HG03097 (cell line): ENCODE data around the gene SIK2.
"Not testable (repeated sequence)": the region's sequence is repeated elsewhere in the genome, so short reads cannot be mapped to it uniquely, and the experiment has no call there.

ENCODE experiments used
- ATAC-seq: cut with Tn5 transposase; IDR thresholded peaks from one replicate; pipeline ENCODE4 v1.9.1; 2021; ENCODE audit not compliant: unreplicated experiment, low FRiP score

Gene SIK2

DNA sequence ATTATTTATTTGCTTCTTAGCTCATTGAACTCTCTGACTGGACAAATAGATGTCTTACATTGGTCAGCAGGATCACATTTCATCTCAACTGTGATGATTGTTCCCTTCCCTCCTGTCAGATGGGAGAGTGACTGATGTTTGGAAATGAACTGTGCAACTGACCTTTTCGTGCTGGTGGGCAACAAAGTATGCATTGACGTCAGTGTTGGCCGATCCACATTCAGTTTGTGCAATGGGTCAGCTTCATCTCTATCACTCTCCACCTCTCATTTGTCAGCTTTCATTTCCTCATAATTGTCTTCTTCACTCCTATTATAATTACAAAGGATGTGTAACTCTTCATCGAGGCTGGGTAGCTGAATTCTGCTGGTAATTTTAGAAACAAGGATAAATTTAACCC is 92.6 kb downstream of the SIK2 start:
- ATAC-seq = no peak

GRCh38 chr11:111696556-111696955 is 94.3 kb downstream of the SIK2 start:
- ATAC-seq = no peak

- no peak for ATAC-seq
These were observed 95.7 kb downstream of the SIK2 start for GRCh38 chr11:111697933-111698371.

- ATAC-seq = no peak
These were observed 96.8 kb downstream of the SIK2 start for GRCh38 chr11:111698852-111699559.

- no peak for ATAC-seq
These were observed 97.4 kb downstream of the SIK2 start for GRCh38 chr11:111699579-111700156.

DNA sequence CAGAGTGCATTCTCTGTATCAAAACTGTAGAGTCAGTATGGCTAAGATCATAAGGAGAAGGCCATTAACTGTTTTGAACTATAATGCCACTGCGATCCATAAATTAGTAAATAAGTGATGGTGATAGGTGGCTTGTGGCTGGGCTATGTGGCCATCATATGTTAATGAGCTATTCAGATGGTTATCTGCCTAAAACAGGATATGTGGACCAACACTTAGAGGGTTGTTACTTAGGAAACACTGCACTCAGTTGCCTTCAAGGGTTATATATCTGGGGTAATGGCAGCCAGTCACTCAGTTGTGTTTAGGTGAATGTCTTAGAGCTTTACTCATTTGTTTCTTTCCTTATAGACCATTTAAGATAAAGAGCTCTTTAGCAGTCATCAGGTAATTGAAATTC is 97.9 kb downstream of the SIK2 start:
- ATAC-seq = no peak

DNA sequence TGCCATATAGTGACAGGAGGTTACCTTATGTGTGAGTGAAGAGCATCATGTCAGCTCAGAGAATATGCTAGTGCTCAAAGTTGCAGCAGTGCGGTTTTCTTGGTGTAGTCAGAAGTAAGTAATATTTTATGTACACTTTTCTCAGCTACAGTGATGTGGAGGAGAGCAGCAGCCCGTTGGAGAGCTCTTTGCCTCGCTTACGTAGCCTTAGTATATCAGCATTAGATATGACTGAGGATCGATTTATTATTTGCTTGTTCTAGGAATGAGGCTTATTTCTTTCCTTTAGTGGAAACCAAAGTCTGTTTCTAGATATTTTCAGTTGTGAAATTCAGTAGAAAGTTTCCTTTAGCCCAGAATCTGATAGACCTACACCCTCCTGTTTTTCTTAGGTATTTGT is 100.4 kb downstream of the SIK2 start:
- no peak for ATAC-seq

DNA sequence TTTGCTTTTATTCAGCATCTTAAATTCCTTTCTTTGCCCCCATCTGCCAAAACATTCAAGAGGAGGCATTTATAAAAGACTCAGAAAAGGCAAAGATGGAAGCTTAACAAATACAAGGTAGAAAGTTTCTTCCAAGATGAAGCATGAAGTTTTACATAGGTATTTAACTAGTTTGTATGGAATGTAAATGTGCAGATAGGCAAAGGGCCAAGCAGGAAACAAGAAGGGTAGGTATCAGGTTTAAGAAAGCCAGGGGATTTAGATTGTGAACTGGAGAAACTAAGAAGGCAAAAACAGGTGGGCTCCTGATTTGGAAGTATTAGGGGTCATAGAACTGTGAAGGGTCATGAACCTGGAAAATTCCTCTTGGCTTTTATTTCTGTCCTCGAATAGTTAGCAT is 101.3 kb downstream of the SIK2 start:
- no peak for ATAC-seq

- no peak for ATAC-seq
These were observed 104.9 kb downstream of the SIK2 start for GRCh38 chr11:111707039-111707690.

DNA sequence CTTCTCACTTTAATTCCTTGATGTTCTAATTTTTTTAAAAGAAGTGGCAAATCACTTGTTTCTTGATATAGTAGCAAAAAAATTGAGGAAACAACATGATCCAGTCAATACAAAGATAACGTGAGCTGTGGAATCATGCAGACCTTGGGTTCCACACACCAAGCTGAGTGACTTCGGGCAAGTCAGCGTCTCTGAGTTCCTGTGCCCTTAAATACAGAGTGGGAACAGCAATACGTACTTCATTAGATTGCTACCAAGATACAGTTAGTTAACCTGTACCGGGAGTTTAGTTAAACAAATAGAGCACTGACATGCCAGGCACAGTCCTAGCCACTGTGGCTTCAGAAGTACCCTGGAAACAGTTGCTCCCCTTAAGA is 105.4 kb downstream of the SIK2 start:
- ATAC-seq = no peak

DNA sequence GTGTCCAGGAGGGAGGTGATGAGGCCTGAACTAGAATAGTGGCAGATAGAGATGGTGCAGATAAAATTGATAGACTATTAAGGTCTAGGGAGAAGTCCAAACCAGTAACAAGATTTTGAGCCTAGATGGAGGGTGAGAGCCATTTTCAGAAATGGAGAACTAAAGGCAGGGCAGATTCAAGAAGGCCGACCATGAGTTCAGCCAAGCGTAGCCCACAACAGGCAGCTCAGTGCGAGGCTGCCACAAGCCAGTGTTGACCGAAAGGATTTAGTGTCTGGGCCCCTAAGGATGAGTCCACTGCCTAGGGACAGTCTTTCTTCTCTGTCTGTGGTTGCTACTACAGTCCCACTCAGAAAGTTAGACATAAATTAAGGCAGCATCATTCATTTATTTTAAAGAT is 112.3 kb downstream of the SIK2 start:
- ATAC-seq = no peak

DNA sequence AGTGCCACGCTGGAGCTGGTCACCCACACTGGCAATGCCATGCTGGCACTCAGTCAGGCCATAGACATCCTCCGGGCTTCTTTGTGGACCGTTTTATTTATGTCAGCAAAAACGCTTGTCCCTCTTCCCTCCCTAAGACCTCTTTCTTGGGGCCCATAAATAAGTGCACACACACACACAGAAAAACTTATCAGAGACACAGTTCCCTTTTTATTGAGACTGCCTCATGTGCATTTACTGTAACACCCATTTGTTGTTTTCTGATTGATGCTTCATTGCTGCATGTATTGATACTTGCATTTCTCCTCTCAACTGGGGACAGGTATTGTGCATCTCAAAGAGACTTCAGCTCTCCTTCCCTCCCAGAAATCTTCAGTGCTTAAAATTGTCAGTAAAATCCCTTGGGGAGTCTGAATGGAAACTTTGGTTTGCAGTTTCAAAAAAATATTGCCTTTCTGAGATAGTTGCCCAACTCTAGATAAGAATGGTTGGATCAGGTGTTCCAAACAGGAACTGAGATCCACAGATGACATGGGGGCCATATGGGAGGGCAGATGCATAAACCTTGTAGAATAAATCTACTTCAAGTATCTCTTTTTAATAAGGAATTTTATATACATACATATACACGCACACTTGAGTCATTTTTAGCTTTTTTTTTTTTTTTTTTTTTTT is 113.0 kb downstream of the SIK2 start:
- ATAC-seq = no peak

DNA sequence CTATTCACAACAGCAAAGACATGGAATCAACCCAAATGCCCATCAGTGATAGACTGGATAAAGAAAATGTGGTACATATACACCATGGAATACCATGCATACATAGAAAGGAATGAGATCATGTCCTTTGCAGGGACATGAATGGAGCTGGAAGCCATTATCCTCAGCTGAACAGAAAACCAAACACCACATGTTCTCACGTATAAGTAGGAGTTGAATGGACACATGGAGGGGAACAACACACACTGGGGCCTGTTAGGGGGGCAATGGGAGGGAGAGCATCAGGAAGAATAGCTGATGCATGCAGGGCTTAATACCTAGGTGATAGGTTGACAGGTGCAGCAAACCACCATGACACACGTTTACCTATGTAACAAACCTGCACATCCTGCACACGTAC is 115.4 kb downstream of the SIK2 start:
- not testable (repeated sequence) for ATAC-seq

DNA sequence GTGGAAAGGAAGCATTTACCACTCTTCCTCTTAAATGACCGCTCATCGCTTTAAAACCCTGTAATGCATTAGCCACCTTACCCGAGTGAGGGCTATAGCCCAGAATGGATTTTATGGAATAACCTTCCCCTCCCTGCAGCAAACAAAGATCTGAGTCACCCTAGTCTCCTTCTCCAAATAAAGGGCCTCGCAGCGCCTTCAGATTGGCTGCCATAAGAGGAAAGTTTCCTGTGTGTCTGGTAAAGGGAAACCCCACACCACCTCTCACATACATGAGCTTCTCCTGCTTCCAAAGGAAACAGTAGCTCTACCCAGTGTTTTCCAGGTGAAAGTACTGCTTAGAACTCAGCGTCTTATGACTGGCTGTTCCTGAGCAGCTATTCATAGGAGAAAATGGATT is 116.2 kb downstream of the SIK2 start:
- ATAC-seq = no peak

DNA sequence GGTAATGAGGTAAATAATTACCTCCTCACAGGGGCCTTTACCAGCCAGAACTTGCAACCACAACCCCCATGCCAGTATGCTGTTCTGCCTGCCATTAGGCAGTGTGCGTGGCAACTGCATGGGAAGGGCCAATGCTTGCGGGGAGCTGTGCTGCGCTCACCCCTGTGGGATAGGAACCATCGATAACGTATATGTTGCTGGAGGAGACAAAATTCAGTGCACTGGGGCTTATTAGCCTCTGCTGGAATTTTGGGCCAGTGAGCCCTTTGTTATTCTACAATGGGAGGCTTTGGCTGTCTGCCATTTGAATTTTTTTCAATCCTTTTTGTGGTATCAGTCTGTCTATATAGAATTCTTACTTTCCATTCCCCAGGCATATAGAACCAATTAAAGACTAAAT is 116.6 kb downstream of the SIK2 start:
- no peak for ATAC-seq

DNA sequence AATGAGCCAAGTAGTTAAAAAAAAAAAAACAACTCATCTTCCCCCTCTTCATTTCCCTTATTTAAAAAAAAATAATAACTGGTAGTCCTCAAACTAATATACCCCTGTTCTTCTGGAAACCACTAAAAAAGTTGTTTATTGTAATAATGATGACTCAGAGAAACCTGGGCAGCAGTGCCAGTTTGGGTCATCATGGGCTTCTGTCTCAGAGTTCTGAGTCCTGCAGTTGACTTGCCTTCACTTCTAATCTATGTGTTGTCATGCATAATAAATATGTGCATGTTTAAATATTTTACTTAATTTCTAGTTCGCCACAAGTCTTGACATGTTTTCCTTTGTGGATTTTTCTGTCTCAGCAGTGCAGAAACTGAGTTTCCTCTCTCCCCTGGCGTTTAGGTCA is 117.1 kb downstream of the SIK2 start:
- no peak for ATAC-seq

- no peak for ATAC-seq
These were observed 118.7 kb downstream of the SIK2 start for GRCh38 chr11:111720801-111721494.

GRCh38 chr11:111722501-111722900 is 120.3 kb downstream of the SIK2 start:
- ATAC-seq = no peak

DNA sequence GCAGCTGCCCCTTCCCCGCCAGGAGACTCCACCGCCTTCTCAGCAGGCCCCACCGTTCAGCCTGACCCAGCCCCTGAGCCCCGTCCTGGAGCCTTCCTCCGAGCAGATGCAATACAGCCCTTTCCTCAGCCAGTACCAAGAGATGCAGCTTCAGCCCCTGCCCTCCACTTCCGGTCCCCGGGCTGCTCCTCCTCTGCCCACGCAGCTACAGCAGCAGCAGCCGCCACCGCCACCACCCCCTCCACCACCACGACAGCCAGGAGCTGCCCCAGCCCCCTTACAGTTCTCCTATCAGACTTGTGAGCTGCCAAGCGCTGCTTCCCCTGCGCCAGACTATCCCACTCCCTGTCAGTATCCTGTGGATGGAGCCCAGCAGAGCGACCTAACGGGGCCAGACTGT is 121.3 kb downstream of the SIK2 start:
- ATAC-seq = no peak

DNA sequence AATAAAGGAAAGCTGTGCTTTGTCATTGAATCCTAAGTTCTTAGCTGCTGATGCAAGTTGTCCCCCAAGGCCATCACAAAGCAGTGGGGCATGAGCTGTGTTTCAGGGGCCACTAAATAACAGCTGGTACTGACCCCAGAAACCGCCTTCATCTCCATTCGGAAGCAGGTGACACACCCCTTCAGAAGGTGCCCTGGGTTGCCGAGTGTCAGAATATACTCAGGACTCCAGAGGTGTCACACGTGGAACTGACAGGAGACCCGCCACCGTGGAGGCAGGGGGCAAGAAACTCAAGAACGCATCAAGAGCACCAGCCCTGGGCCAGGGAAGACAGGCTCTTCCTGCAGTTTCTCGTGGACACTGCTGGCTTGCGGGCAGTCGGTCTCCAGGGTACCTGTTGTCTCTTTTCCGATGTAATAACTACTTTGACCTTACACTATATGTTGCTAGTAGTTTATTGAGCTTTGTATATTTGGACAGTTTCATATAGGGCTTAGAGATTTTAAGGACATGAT is 122.4 kb downstream of the SIK2 start:
- no peak for ATAC-seq

DNA sequence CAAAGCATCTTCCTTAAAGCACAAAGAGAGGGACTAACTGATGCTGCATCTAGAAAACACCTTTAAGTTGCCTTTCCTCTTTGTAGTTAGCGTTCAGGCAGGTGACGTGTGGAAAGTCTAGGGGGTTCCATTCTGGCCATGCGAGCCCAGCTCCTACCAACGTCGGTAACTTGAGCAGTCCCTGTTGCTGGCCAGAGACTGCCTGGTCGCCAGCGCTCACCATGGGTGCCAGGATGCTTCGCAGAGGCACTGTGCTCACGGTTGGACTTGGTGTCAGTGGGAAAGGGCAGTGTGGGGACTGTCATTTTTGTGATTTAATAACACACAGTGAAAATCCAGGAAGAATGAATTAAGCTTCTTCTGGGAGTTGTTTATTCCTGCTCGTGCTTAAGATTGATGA is 123.4 kb downstream of the SIK2 start:
- no peak for ATAC-seq
